GM12878 (cell line): Measurements from ENCODE around the gene DHX30. TPM values are rescaled to one million over a fixed set of nuclear protein-coding genes. Genes with fewer than 3 reads are reported as not detected.

ENCODE experiments used
- ATAC-seq: fragments of 200-7000 bp; cut with Tn5 transposase; 3 replicates; pipeline ENCODE4 v1.9.1; 2020; ENCODE audit warnings: mild to moderate bottlenecking, moderate library complexity
- BruUV-seq: library from RNA; stranded (reverse); fragments of 400-500 nt; replicated peaks from 2 replicates; lab custom pipeline; 2021; lab: Mats Ljungman, UMichigan
- CTCF ChIA-PET: fragments of 300-600 bp; sonication (Branson Sonifier 250); formaldehyde crosslinking; extraction: SDS; loops from one replicate; lab custom pipeline; 2021; ENCODE audit warnings: inconsistent platforms; lab: Yijun Ruan, JAX
- POLR2A ChIA-PET: fragments of 350-600 bp; formaldehyde crosslinking; extraction: SDS; loops from one replicate; lab custom pipeline; 2021; ENCODE audit warnings: inconsistent platforms; lab: Charles Lee
- RAD21 ChIA-PET: fragments of 300-600 bp; sonication (Branson Sonifier 250); formaldehyde crosslinking; loops from one replicate; lab custom pipeline; 2023; ENCODE audit warnings: antibody characterized with exemption; ENCODE audit not compliant: unreplicated experiment; lab: Charles Lee
- SMC1A ChIA-PET: fragments of 300-600 bp; sonication (Branson Sonifier 250); formaldehyde crosslinking; loops from one replicate; lab custom pipeline; 2023; ENCODE audit not compliant: unreplicated experiment, uncharacterized antibody; lab: Charles Lee
- DNase-seq: peaks from one replicate; pipeline ENCODE4 v3.0.0-alpha.2; 2011; ENCODE audit warnings: low read depth, low spot score
- FAIRE-seq: peaks from 3 replicates; lab custom pipeline; 2011; peaks lifted over from hg19 to GRCh38; lab: Jason Lieb, UNC
- H2AFZ ChIP-seq: 2 replicates; pipeline ENCODE4 v1.6.0; 2011; ENCODE audit warnings: low read depth, low read length, control low read depth; ENCODE audit not compliant: control insufficient read depth
- H3K27ac ChIP-seq: 2 replicates; pipeline ENCODE4 v1.5.1; 2011; ENCODE audit warnings: control low read depth; ENCODE audit not compliant: control insufficient read depth, insufficient read depth
- H3K27me3 ChIP-seq, 2 experiments: replicated peaks in 1 of 2; 2 replicates each; pipeline versions ENCODE4 v1.6.0 to v1.6.1; 2011; ENCODE audit warnings: low read length in 1 of 2; ENCODE audit not compliant: control insufficient read depth in 2 of 2, insufficient read depth in 2 of 2
- H3K36me3 ChIP-seq, 2 experiments: 2 replicates each; pipeline ENCODE4 v1.5.1; 2011; ENCODE audit warnings: low read length in 1 of 2; ENCODE audit not compliant: control insufficient read depth in 2 of 2, insufficient read depth in 2 of 2
- H3K4me1 ChIP-seq: 2 replicates; pipeline ENCODE4 v1.6.1; 2011; ENCODE audit warnings: mild to moderate bottlenecking, low read length, moderate library complexity, mixed read lengths; ENCODE audit not compliant: control insufficient read depth, insufficient read depth
- H3K4me2 ChIP-seq: 2 replicates; pipeline ENCODE4 v1.6.0; 2011; ENCODE audit warnings: control low read depth; ENCODE audit not compliant: control insufficient read depth, insufficient read depth
- H3K4me3 ChIP-seq: fragments of 200-600 bp; sonication (generic); 2 replicates; pipeline ENCODE4 v1.5.1; 2016
- H3K79me2 ChIP-seq: 2 replicates; pipeline ENCODE4 v1.6.0; 2011; ENCODE audit warnings: low read length; ENCODE audit not compliant: control insufficient read depth, insufficient read depth
- H3K9ac ChIP-seq: 2 replicates; pipeline ENCODE4 v1.8.0; 2011; ENCODE audit warnings: low read length, control low read depth, mixed read lengths; ENCODE audit not compliant: control insufficient read depth, insufficient read depth
- H3K9me3 ChIP-seq: replicated peaks from 3 replicates; pipeline ENCODE4 v1.5.1; 2011; ENCODE audit warnings: mild to moderate bottlenecking, low read length; ENCODE audit not compliant: control insufficient read depth, insufficient read depth
- H4K20me1 ChIP-seq: 2 replicates; pipeline ENCODE4 v1.6.0; 2011; ENCODE audit not compliant: control insufficient read depth, insufficient read depth
- ATF7 ChIP-seq: fragments of 450-650 bp; IDR thresholded peaks from 2 replicates; pipeline ENCODE4 v1.6.1; 2016; ENCODE audit warnings: low read depth, mild to moderate bottlenecking
- BCL3 ChIP-seq: IDR thresholded peaks from 2 replicates; pipeline ENCODE4 v1.6.1; 2011; ENCODE audit warnings: borderline replicate concordance, low read depth, mild to moderate bottlenecking, moderate library complexity, low read length; ENCODE audit not compliant: insufficient read depth, poor library complexity, severe bottlenecking
- CBX3 ChIP-seq: fragments of 200-600 bp; sonication (generic); IDR thresholded peaks from 2 replicates; pipeline ENCODE4 v1.6.1; 2016; ENCODE audit warnings: low read depth, borderline replicate concordance
- CEBPB ChIP-seq, 2 experiments: fragments of 150-350 bp in 1 of 2; IDR thresholded peaks; 2 replicates each; pipeline ENCODE4 v1.6.1; 2012 to 2014; ENCODE audit warnings: low read depth in 2 of 2, low read length in 2 of 2, borderline replicate concordance in 1 of 2, inconsistent platforms in 1 of 2
- ETV6 ChIP-seq, 2 experiments: fragments of 450-650 bp in 1 of 2; IDR thresholded peaks in 1 of 2; conservative IDR thresholded peaks in 1 of 2; 2 replicates each; pipeline ENCODE4 v1.6.1; 2014; ENCODE audit warnings: antibody characterized with exemption in 1 of 2, borderline replicate concordance in 1 of 2, low read depth in 1 of 2, mild to moderate bottlenecking in 1 of 2, moderate library complexity in 1 of 2
- GABPA ChIP-seq: IDR thresholded peaks from 2 replicates; pipeline ENCODE4 v1.6.1; 2014; ENCODE audit warnings: antibody characterized with exemption, low read depth, mild to moderate bottlenecking, inconsistent platforms
- JUND ChIP-seq: IDR thresholded peaks from 2 replicates; pipeline ENCODE4 v1.6.1; 2012; ENCODE audit warnings: low read depth, mild to moderate bottlenecking, low read length, improper control_type of control experiment, moderate library complexity
- NR2C2 ChIP-seq: IDR thresholded peaks from 2 replicates; pipeline ENCODE4 v1.6.1; 2011; ENCODE audit warnings: borderline replicate concordance, low read depth; ENCODE audit not compliant: control insufficient read depth, insufficient read length
- PKNOX1 ChIP-seq: fragments of 450-650 bp; IDR thresholded peaks from 2 replicates; pipeline ENCODE4 v1.6.1; 2016; ENCODE audit warnings: mild to moderate bottlenecking
- PRDM15 ChIP-seq: fragments of 450-650 bp; formaldehyde crosslinking; IDR thresholded peaks from 2 replicates; pipeline ENCODE4 v1.4.0; 2020; ENCODE audit warnings: mild to moderate bottlenecking, moderate library complexity
- SKIL ChIP-seq: fragments of 450-650 bp; IDR thresholded peaks from 2 replicates; pipeline ENCODE4 v1.6.1; 2017; ENCODE audit warnings: mild to moderate bottlenecking, low read depth, inconsistent platforms; ENCODE audit not compliant: poor library complexity, severe bottlenecking
- SMARCA5 ChIP-seq: fragments of 450-650 bp; IDR thresholded peaks from 2 replicates; pipeline ENCODE4 v1.6.1; 2017; ENCODE audit warnings: mild to moderate bottlenecking
- SREBF1 ChIP-seq: IDR thresholded peaks from 2 replicates; pipeline ENCODE4 v1.6.1; 2012; ENCODE audit warnings: mild to moderate bottlenecking, low read length
- SREBF2 ChIP-seq: IDR thresholded peaks from 2 replicates; pipeline ENCODE4 v1.6.1; 2012; ENCODE audit warnings: mild to moderate bottlenecking, low read length
- WGBS: methylation state at CpG from one replicate; pipeline ENCODE4 v1.1.6; 2016; ENCODE audit warnings: low lambda C conversion rate; ENCODE audit not compliant: insufficient replicate concordance, insufficient coverage; ENCODE audit errors: missing lambda C conversion rate; 5-methylcytosine and 5-hydroxymethylcytosine counted together
- in situ Hi-C: fragments of 300-500 bp; cut with MboI; formaldehyde crosslinking; loops from 9 replicates; pipeline ENCODE4 v1.14.3; 2018; ENCODE audit warnings: mixed read lengths
- intact Hi-C: fragments of 100-400 bp; cut with micrococcal nuclease; formaldehyde crosslinking; loops from one replicate; pipeline ENCODE4 v1.14.2; 2022; ENCODE audit not compliant: unreplicated experiment
- polyA plus RNA-seq, 11 experiments: library from polyadenylated mRNA; depleted of rRNA in 4 of 11; unstranded in 6 of 11; stranded (reverse) in 5 of 11; fragments of >200 nt; fragmentation: Nextera tagmentation in 4 of 11; fragmentation: Illumina TruSeq in 1 of 11; extraction: Ambion mirVana in 4 of 11; extraction: Trizol in 1 of 11; gene quantifications; 1 replicate in 1 of 11; 2 replicates in 10 of 11; pipeline versions ENCODE4 v1.2.1 to v1.2.3, GENCODE V29; 2011 to 2016; ENCODE audit warnings: inconsistent platforms in 2 of 11, missing spikeins in 2 of 11, low read depth in 1 of 11
- total RNA-seq, 4 experiments: library from RNA; depleted of rRNA in 3 of 4; stranded (reverse); fragments of >200 nt in 3 of 4; fragmentation: Illumina TruSeq in 1 of 4; extraction: Trizol in 1 of 4; gene quantifications; 2 replicates each; pipeline versions ENCODE4 v1.2.1 to v1.2.3, GENCODE V29; 2013 to 2021

The DHX30 gene
- total and polyA plus RNA-seq, 10 of the 15 experiments (the other 5 are each of a cell fraction or from before 2014, with no cell fraction given) = 9.5 to 75.3 (median 47.8) TPM

DNA sequence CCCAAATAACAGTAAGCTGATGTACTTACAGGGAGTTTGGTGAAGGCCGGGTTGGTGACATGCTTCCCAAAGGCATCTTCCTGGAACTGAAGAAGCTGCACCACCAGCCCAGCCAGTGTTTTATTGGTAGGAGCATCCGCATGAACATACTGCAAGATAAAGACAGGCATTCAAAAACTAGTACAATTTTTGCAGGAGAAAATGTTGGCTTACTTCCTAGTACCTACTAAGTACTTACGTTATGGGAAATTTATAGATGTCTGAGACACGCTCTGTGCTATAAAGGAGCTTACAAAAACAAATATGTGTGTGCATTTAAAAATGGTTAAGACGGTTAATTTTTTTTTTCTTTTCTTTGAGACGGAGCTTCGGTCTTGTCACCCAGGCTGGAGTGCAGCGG, 30.1 kb upstream of the DHX30 start:
- no peaks in the 10 kb centered on the region; the same call in 1 of the 2 replicates for H3K4me1 ChIP-seq
- ATAC-seq (no peak), FAIRE-seq (no peak), DNase-seq (no peak)
- CTCF ChIA-PET = interaction anchor here (0.6 to 1.6 kb wide), 4 partner anchors 10 to 425 kb away, joined by 3 to 5 read pairs (median 4); no protein-coding TSS in a partner anchor
- in situ Hi-C loops = no loop called here
- RAD21 ChIA-PET = no interaction called here
- peaks cover 69% of the 10 kb centered on the region for H3K79me2 ChIP-seq
- H2AFZ ChIP-seq = no peak overlapping the region
- no peak overlapping the region for H3K4me2 ChIP-seq
- no peaks in the 10 kb centered on the region; the same call in 2 of the 3 replicates for H3K9me3 ChIP-seq
- intact Hi-C loops = no loop called here
- no peaks in the 10 kb centered on the region for H3K27me3 ChIP-seq
- SMC1A ChIA-PET = interaction anchor here (0.6 to 2.2 kb wide), 3 partner anchors 21 to 121 kb away, joined by 3 to 4 read pairs (median 3); no protein-coding TSS in a partner anchor
- no peak overlapping the region for H3K9ac ChIP-seq
- H3K36me3 ChIP-seq = peaks cover 3 to 21% of the 10 kb centered on the region in 2 experiments
- H4K20me1 ChIP-seq = no peaks in the 10 kb centered on the region
- 96% methylated on average over 8 of the region's 8 CpGs for whole genome bisulfite sequencing
- POLR2A ChIA-PET = no interaction called here
- no peak overlapping the region for H3K27ac ChIP-seq
- BruUV-seq = no TSS peak
- no peak overlapping the region for H3K4me3 ChIP-seq
- TF ChIP-seq BCL3 (no peak), SKIL (no peak), CBX3 (no peak), PRDM15 (CRISPR knock-in tag) (no peak), CEBPB (IDR thresholded peaks at IDR 0.05; ENCODE audit: borderline replicate concordance in 1 of 2, low read depth in 2 of 2, low read length in 2 of 2) (no peak), GABPA (no peak), NR2C2 (no peak), SREBF2 (no peak), SMARCA5 (no peak), SREBF1 (no peak), JUND (no peak), ETV6 (conservative IDR thresholded peaks at IDR 0.05 in 1 of 2, IDR thresholded peaks at IDR 0.05 in 1 of 2; ENCODE audit: borderline replicate concordance in 1 of 2, low read depth in 1 of 2) (no peak), PKNOX1 (no peak), ATF7 (no peak)
